ENCODE measurements around the gene DYNC2I2.
A peak's percentile ranks its signal among the peaks of the same experiment; 100 is the strongest.

The DYNC2I2 gene

GRCh38 chr9:128656416-128657343 lies at the start of gene DYNC2I2:
DYNC2I2 (minus strand) TSS chr9:128656847; CDS start chr9:128656726, 121 bp downstream.
- DNase-seq (ENCODE audit: low spot score) = peak; percentile 90
- no peak for TF ChIP-seq CTCF (IDR thresholded peaks at IDR 0.05; ENCODE audit: extremely low read depth, missing control alignments)

- TF ChIP-seq CTCF (IDR thresholded peaks at IDR 0.05; ENCODE audit: extremely low read depth, missing control alignments) = no peak
- no peak for DNase-seq (ENCODE audit: low spot score)
These were observed 49.4 kb upstream of the DYNC2I2 start for GRCh38 chr9:128706045-128706444.

GRCh38 chr9:128705051-128705965 lies 48.7 kb upstream of the DYNC2I2 start:
- TF ChIP-seq CTCF (IDR thresholded peaks at IDR 0.05; ENCODE audit: extremely low read depth, missing control alignments) = no peak
- no peak for DNase-seq (ENCODE audit: low spot score)

DNA sequence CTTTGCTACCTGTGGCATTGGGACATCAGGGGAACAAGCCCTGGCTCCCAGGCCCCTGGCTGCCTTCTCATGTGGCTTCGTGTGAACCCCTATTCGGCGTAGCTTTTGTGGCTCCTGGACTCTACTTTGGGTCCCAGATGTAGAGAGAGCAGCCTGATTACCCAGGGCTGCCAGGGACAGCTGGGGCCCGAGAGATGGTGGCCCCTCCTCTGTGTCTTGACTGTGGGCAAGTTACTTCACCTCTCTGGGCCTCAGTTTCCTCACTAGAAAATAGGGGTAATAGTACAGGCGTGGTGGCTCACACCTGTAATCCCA lies 47.7 kb upstream of the DYNC2I2 start:
- no peak for DNase-seq (ENCODE audit: low spot score)
- TF ChIP-seq CTCF (IDR thresholded peaks at IDR 0.05; ENCODE audit: extremely low read depth, missing control alignments) = no peak

DNA sequence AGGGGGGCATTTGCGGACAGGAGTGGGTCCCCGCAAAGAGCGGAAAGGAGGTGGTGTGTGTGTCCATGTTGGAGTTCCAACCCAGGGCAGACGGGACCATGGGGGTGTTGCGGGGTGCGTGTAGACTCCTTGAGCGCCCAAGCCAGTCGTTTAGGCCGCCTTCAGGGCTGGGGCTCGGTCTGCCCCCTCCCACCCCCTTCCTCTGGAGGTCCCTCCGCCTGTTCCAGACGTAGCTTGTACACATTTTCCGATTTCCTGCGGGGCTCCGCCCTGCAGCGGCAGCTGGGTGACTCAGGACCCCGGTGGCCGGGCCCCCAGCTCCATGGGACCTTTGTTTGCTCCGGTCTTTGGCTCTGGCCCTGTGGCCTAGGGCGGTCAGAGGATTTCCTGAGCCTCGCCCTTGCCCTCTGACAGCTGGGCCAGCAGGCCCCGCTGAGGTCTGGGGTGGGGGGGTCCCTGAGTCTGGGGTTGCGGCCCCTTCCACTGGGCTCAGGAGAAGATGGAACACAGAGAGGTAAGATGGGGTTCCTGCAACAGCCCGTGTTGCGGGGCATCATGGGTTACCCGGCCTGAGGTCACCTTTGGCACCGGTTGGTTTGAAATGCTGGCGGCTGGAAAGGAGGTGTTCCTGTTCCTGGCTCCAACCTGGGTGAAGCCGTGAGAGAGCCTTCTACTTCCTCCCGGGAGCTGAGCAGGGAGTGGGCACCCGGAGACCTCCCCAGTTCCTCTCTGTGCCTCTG lies 47.1 kb upstream of the DYNC2I2 start:
- TF ChIP-seq CTCF (IDR thresholded peaks at IDR 0.05; ENCODE audit: extremely low read depth, missing control alignments) = no peak
- DNase-seq (ENCODE audit: low spot score) = no peak

DNA sequence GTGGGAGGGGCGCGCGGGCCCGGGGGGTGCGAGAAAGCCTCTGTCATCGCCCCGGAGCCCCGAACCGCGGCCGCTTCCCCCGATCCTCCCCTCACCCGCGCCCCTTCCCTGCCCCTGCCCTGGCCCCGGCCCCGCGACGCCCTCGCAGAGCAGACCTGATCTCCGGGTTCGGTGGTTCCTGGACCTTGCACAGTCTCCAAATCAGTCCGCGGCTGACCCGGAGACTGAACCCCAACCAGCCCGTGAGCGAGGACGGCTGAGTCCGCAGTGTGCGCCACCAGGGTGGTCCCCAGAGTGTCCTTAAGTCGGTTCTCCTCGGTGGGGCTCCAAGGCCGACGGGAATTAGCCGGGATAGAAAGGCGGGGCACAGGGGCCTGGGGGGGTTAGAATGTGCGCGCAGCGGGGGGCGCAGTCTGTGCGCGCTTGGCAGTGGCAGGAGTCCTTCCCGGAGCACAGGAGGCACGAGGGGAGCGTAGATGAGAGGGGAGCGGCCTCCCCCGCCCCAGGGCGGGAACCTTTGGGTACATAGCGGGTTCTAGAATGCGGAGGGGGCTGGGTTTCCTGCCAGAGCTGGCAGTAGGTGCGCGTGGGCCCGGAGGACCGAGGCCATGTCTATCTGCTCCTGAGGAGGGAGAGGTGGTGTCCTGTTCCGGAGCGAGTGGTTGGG lies 46.4 kb upstream of the DYNC2I2 start:
- no peak for TF ChIP-seq CTCF (IDR thresholded peaks at IDR 0.05; ENCODE audit: extremely low read depth, missing control alignments)
- DNase-seq (ENCODE audit: low spot score) = peak; percentile 81
